H9 (cell line): Measurements from ENCODE around the gene ARHGAP15. TPM values are rescaled to one million over a fixed set of nuclear protein-coding genes. Genes with fewer than 3 reads are reported as not detected.

Experiments
- DNase-seq: peaks from one replicate; pipeline ENCODE4 v3.0.0-alpha.2; 2017
- H2AFZ ChIP-seq: one replicate; pipeline ENCODE4 v1.6.1; 2013; ENCODE audit warnings: mild to moderate bottlenecking, low read length, control low read depth, moderate library complexity
- H2AK5ac ChIP-seq: 2 replicates; pipeline ENCODE4 v1.6.1; 2013; ENCODE audit warnings: low read length, control low read depth, mixed read lengths; ENCODE audit not compliant: insufficient read length
- H2BK120ac ChIP-seq: one replicate; pipeline ENCODE4 v1.6.1; 2013; ENCODE audit warnings: low read depth, mild to moderate bottlenecking, low read length, control low read depth, inconsistent platforms; ENCODE audit not compliant: poor library complexity, severe bottlenecking
- H2BK12ac ChIP-seq: 2 replicates; pipeline ENCODE4 v1.6.1; 2013; ENCODE audit warnings: low read length, control low read depth, mixed read lengths, low read depth; ENCODE audit not compliant: insufficient read length
- H2BK15ac ChIP-seq: 2 replicates; pipeline ENCODE4 v1.6.1; 2013; ENCODE audit warnings: low read depth, low read length, control low read depth
- H2BK20ac ChIP-seq: one replicate; pipeline ENCODE4 v1.6.1; 2013; ENCODE audit warnings: low read depth, mild to moderate bottlenecking, low read length, control low read depth, inconsistent platforms; ENCODE audit not compliant: poor library complexity, severe bottlenecking
- H2BK5ac ChIP-seq: 2 replicates; pipeline ENCODE4 v1.6.1; 2013; ENCODE audit warnings: low read length, control low read depth, mixed read lengths; ENCODE audit not compliant: insufficient read length
- H3K14ac ChIP-seq: 2 replicates; pipeline ENCODE4 v1.6.1; 2013; ENCODE audit warnings: low read length, control low read depth; ENCODE audit not compliant: insufficient read depth
- H3K18ac ChIP-seq: 2 replicates; pipeline ENCODE4 v1.6.1; 2013; ENCODE audit warnings: low read depth, mild to moderate bottlenecking, mixed read lengths, low read length, control low read depth; ENCODE audit not compliant: insufficient read length
- H3K23ac ChIP-seq: 2 replicates; pipeline ENCODE4 v1.6.1; 2013; ENCODE audit warnings: low read length, control low read depth, mixed read lengths, low read depth; ENCODE audit not compliant: insufficient read length
- H3K23me2 ChIP-seq: 2 replicates; pipeline ENCODE4 v1.6.1; 2013; ENCODE audit warnings: low read depth, mild to moderate bottlenecking, mixed read lengths, low read length, control low read depth; ENCODE audit not compliant: insufficient read length, poor library complexity, severe bottlenecking
- H3K27ac ChIP-seq: 2 replicates; pipeline ENCODE4 v1.5.1; 2013; ENCODE audit warnings: low read length, control low read depth, mixed read lengths, low read depth; ENCODE audit not compliant: insufficient read length
- H3K27me3 ChIP-seq: 2 replicates; pipeline ENCODE4 v1.6.1; 2013; ENCODE audit warnings: low read length, control low read depth, inconsistent platforms; ENCODE audit not compliant: insufficient read depth
- H3K4ac ChIP-seq: 2 replicates; pipeline ENCODE4 v1.6.1; 2013; ENCODE audit warnings: low read depth, mild to moderate bottlenecking, control low read depth, inconsistent platforms, low read length, moderate library complexity
- H3K4me1 ChIP-seq: 2 replicates; pipeline ENCODE4 v1.6.1; 2013; ENCODE audit warnings: low read length, control low read depth, inconsistent platforms; ENCODE audit not compliant: insufficient read depth
- H3K4me2 ChIP-seq: 2 replicates; pipeline ENCODE4 v1.6.1; 2013; ENCODE audit warnings: low read length, control low read depth, mixed read lengths; ENCODE audit not compliant: insufficient read length, insufficient read depth
- H3K56ac ChIP-seq: 2 replicates; pipeline ENCODE4 v1.6.1; 2013; ENCODE audit warnings: low read depth, mild to moderate bottlenecking, mixed read lengths, low read length, control low read depth; ENCODE audit not compliant: insufficient read length
- H3K79me1 ChIP-seq: 2 replicates; pipeline ENCODE4 v1.6.1; 2013; ENCODE audit warnings: low read depth, mild to moderate bottlenecking, moderate library complexity, low read length, control low read depth, inconsistent platforms; ENCODE audit not compliant: insufficient read depth, poor library complexity, severe bottlenecking
- H3K79me2 ChIP-seq: 2 replicates; pipeline ENCODE4 v1.6.1; 2013; ENCODE audit warnings: low read length, control low read depth, inconsistent platforms; ENCODE audit not compliant: insufficient read depth
- H3K9ac ChIP-seq: 2 replicates; pipeline ENCODE4 v1.6.1; 2013; ENCODE audit warnings: low read length, control low read depth, mixed read lengths; ENCODE audit not compliant: insufficient read length; ENCODE audit errors: extremely low read depth
- H3K9me3 ChIP-seq: one replicate; pipeline ENCODE4 v1.6.1; 2013; ENCODE audit warnings: low read depth, low read length, inconsistent platforms; ENCODE audit not compliant: control insufficient read depth
- H3T11ph ChIP-seq: one replicate; pipeline ENCODE4 v1.6.1; 2013; ENCODE audit warnings: mild to moderate bottlenecking, low read length, control low read depth, inconsistent platforms
- H4K20me1 ChIP-seq: one replicate; pipeline ENCODE4 v1.6.1; 2013; ENCODE audit not compliant: control insufficient read depth, insufficient read length, insufficient read depth
- H4K5ac ChIP-seq: 2 replicates; pipeline ENCODE4 v1.6.1; 2013; ENCODE audit warnings: low read depth, mild to moderate bottlenecking, mixed read lengths, low read length, control low read depth; ENCODE audit not compliant: insufficient read length
- H4K8ac ChIP-seq: replicated peaks from 2 replicates; pipeline ENCODE4 v1.6.1; 2013; ENCODE audit warnings: low read length, control low read depth, mixed read lengths, low read depth; ENCODE audit not compliant: insufficient read length
- H4K91ac ChIP-seq: 2 replicates; pipeline ENCODE4 v1.6.1; 2013; ENCODE audit warnings: low read depth, mild to moderate bottlenecking, moderate library complexity, mixed read lengths, low read length, control low read depth; ENCODE audit not compliant: insufficient read length
- H3K27ac Mint-ChIP-seq, 3 experiments: 2 replicates in 2 of 3; 3 replicates in 1 of 3; pipeline ENCODE4 v1.8.0; 2020 to 2021; ENCODE audit warnings: mixed read lengths in 3 of 3, mild to moderate bottlenecking in 1 of 3, moderate library complexity in 1 of 3
- H3K27me3 Mint-ChIP-seq: 2 replicates; pipeline ENCODE4 v1.8.0; 2021; ENCODE audit warnings: low read depth, mild to moderate bottlenecking, moderate library complexity, mixed read lengths
- H3K36me3 Mint-ChIP-seq, 3 experiments: 2 replicates in 2 of 3; 3 replicates in 1 of 3; pipeline ENCODE4 v1.8.0; 2020 to 2021; ENCODE audit warnings: low read depth in 3 of 3, mixed read lengths in 3 of 3; ENCODE audit not compliant: insufficient read depth in 1 of 3
- H3K4me1 Mint-ChIP-seq, 2 experiments: 2 replicates each; pipeline ENCODE4 v1.8.0; 2020; ENCODE audit warnings: mixed read lengths in 2 of 2
- H3K4me3 Mint-ChIP-seq, 2 experiments: 2 replicates in 1 of 2; 3 replicates in 1 of 2; pipeline ENCODE4 v1.8.0; 2020 to 2021; ENCODE audit warnings: mild to moderate bottlenecking in 2 of 2, mixed read lengths in 2 of 2, moderate library complexity in 1 of 2
- H3K9me3 Mint-ChIP-seq, 2 experiments: 2 replicates in 1 of 2; 3 replicates in 1 of 2; pipeline ENCODE4 v1.8.0; 2020; ENCODE audit warnings: mild to moderate bottlenecking in 2 of 2, mixed read lengths in 2 of 2, moderate library complexity in 1 of 2
- CTCF ChIP-seq: fragments of 200-600 bp; sonication (generic); conservative IDR thresholded peaks from 3 replicates; pipeline ENCODE4 v1.8.0; 2021; ENCODE audit warnings: antibody characterized with exemption, mild to moderate bottlenecking
- WGBS: extraction: QIAGEN DNeasy Blood & Tissue Kit; methylation state at CpG from one replicate; pipeline ENCODE4 v1.1.7; 2013; ENCODE audit warnings: missing lambda C conversion rate, low lambda C conversion rate, mixed read lengths; ENCODE audit not compliant: insufficient read length; ENCODE audit errors: extremely low coverage; 5-methylcytosine and 5-hydroxymethylcytosine counted together
- total RNA-seq: library from RNA; stranded (reverse); gene quantifications from 2 replicates; pipeline ENCODE4 v1.2.1, GENCODE V29; 2021

Gene ARHGAP15
- total RNA-seq, 1 experiment from 2014 or later: not detected

DNA sequence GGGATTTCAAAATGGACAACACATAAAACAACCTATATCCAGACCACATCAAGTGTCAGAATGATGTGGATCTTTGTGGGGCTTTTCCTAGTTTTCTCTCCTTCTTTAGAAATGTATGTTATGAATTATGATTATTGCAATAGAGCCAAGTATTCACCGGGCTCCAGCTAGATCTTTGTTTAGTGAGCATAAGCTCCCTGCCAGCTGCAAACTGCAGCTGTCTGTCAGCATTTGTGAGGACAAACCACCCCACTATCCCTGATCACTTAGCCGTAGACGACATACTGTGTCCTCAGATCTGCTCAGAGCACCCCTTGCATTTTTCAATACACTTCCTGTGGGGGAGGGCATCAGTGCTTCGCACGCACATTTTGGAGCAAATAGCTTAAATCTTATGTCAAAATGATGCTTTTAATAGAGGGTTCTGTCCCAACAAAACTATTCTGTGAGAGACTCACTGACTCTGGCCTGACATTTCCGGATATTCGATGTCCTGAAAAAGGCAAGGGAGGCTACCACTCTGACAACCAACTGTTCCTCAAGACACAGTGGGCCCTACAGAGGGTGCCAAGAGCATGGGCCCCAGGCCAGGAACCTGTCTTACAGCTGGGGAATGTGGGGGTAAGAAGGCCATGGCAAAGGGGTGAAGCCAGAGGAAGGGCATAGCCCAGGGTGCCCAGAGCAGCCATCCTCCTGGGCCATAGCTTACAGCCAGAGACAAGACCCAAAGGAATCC is 346.0 kb downstream of the ARHGAP15 start:
- H3K9me3 Mint-ChIP-seq: no peaks in the 10 kb centered on the region; a peak in 1 of 5 replicates
- no peak overlapping the region for H2BK15ac ChIP-seq
- H2BK12ac ChIP-seq: no peak overlapping the region
- peaks cover 11 to 14% of the 10 kb centered on the region in 2 experiments for H3K4me1 Mint-ChIP-seq
- peak overlapping the region in 1 of 3 experiments; percentile 44; a peak in 3 of 7 replicates for H3K27ac Mint-ChIP-seq
- no peak overlapping the region for H2AFZ ChIP-seq
- H3K36me3 Mint-ChIP-seq: peaks cover 0 to 5% (median 0%) of the 10 kb centered on the region in 3 experiments; a peak in 1 of 7 replicates
- no peak overlapping the region for H2BK5ac ChIP-seq
- no peak overlapping the region for H4K8ac ChIP-seq
- H4K5ac ChIP-seq: no peak overlapping the region
- no peak overlapping the region for H2AK5ac ChIP-seq
- no peak overlapping the region for H3K9ac ChIP-seq
- no peak overlapping the region for H3K23ac ChIP-seq
- no peak overlapping the region for H3T11ph ChIP-seq
- no peak overlapping the region for H4K91ac ChIP-seq
- peaks cover 8% of the 10 kb centered on the region for H3K27me3 Mint-ChIP-seq
- no peak overlapping the region for H3K27ac ChIP-seq
- H3K4ac ChIP-seq: no peak overlapping the region
- H3K27me3 ChIP-seq: no peaks in the 10 kb centered on the region
- no peak overlapping the region for H3K56ac ChIP-seq
- H3K79me2 ChIP-seq: no peaks in the 10 kb centered on the region
- H3K79me1 ChIP-seq: no peaks in the 10 kb centered on the region
- no peaks in the 10 kb centered on the region for H3K9me3 ChIP-seq
- no peak overlapping the region for H3K14ac ChIP-seq
- no peak overlapping the region for H2BK120ac ChIP-seq
- no peak overlapping the region for H3K18ac ChIP-seq
- WGBS: no CpG with 5 or more reads among the region's 7 CpGs
- H3K4me1 ChIP-seq: no peaks in the 10 kb centered on the region
- no peak overlapping the region for H3K4me2 ChIP-seq
- no peaks in the 10 kb centered on the region for H3K23me2 ChIP-seq
- H2BK20ac ChIP-seq: no peak overlapping the region
- no peak overlapping the region for H3K4me3 Mint-ChIP-seq
- DNase-seq: no peak
- TF ChIP-seq CTCF: no peak
- H4K20me1 ChIP-seq: no peaks in the 10 kb centered on the region
